Measurements from ENCODE around the gene DOCK9. TPM values are rescaled to one million over a fixed set of nuclear protein-coding genes. Genes with fewer than 3 reads are reported as not detected.

Gene DOCK9
- polyA plus RNA-seq, 1 donor (not counting 4 experiments of a cell fraction or from before 2014, with no cell fraction given), result 110 TPM

DNA sequence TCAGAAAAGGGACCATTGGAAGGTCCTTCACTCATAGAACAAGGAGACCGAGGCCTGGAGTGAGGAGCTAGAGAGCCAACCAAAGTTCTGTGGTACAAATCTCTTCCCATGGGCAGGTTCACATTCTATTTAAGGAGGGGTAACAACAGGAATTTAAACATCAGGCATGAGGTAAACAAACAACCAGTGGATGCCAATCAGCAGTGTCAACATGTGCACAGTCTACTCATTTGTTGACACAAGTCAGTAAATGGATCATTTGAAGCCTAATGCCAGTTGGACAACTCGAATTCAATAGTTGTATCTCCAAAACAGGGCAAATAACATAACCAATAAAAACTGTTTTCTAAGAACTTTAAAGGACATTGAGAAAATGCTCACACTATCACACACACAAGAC is 6.3 kb upstream of the DOCK9 start:
- no peak for FAIRE-seq
- Histone ChIP-seq H2AFZ (ENCODE audit: control insufficient read depth, low read length) (no peak overlapping the region), H3K9ac (ENCODE audit: control insufficient read depth, extremely low read depth, insufficient read depth, low read length) (no peak overlapping the region), H3K9me1 (ENCODE audit: control insufficient read depth, extremely low read depth, insufficient read depth, low read length) (no peaks in the 10 kb centered on the region), H3K4me2 (ENCODE audit: control insufficient read depth, extremely low read depth, insufficient read depth, low read depth, low read length) (no peak overlapping the region), H3K36me3 (ENCODE audit: control insufficient read depth in 2 of 2, extremely low read depth in 1 of 2, insufficient read depth in 2 of 2, low read length in 2 of 2) (no peaks in the 10 kb centered on the region), H3K4me1 (ENCODE audit: control insufficient read depth, extremely low read depth, insufficient read depth, low read length) (peaks cover 12% of the 10 kb centered on the region), H3K4me3 (ENCODE audit: control insufficient read depth in 2 of 3, extremely low read depth in 1 of 3, insufficient read depth in 2 of 3, low read depth in 1 of 3, low read length in 3 of 3) (no peak overlapping the region), H3K27me3 (ENCODE audit: control insufficient read depth, extremely low read depth, insufficient read depth, low read length) (no peaks in the 10 kb centered on the region), H4K20me1 (ENCODE audit: control insufficient read depth, extremely low read depth, insufficient read depth, low read length) (no peaks in the 10 kb centered on the region), H3K27ac (ENCODE audit: control insufficient read depth, insufficient read depth, low read length) (no peak overlapping the region), H3K9me3 (ENCODE audit: control insufficient read depth, low read depth, low read length) (no peaks in the 10 kb centered on the region), H3K79me2 (ENCODE audit: control insufficient read depth, insufficient read depth, low read length) (peaks cover 28% of the 10 kb centered on the region)
- TF ChIP-seq CTCF (optimal IDR thresholded peaks at IDR 0.05 in 1 of 3, IDR thresholded peaks at IDR 0.05 in 1 of 3, conservative IDR thresholded peaks at IDR 0.05 in 1 of 3; ENCODE audit: extremely low read depth in 1 of 3, insufficient read depth in 2 of 3, low read length in 3 of 3) (no peak), EZH2 (IDR thresholded peaks at IDR 0.05; ENCODE audit: low read length) (no peak)
- dilution Hi-C loops (cut with MboI; ENCODE audit: extremely low pct_ligation_motif_present, low sequenced_read_pairs), result no loop called here
- no peak for DNase-seq (ENCODE audit: low read depth, low spot score)

GRCh38 chr13:98983182-98983581 is 5.3 kb upstream of the DOCK9 start:
- Histone ChIP-seq H4K20me1 (ENCODE audit: control insufficient read depth, extremely low read depth, insufficient read depth, low read length) (no peaks in the 10 kb centered on the region), H3K36me3 (ENCODE audit: control insufficient read depth in 2 of 2, extremely low read depth in 1 of 2, insufficient read depth in 2 of 2, low read length in 2 of 2) (no peaks in the 10 kb centered on the region), H3K9me3 (ENCODE audit: control insufficient read depth, low read depth, low read length) (no peaks in the 10 kb centered on the region), H3K9me1 (ENCODE audit: control insufficient read depth, extremely low read depth, insufficient read depth, low read length) (no peaks in the 10 kb centered on the region), H3K4me2 (ENCODE audit: control insufficient read depth, extremely low read depth, insufficient read depth, low read depth, low read length) (no peak overlapping the region), H3K79me2 (ENCODE audit: control insufficient read depth, insufficient read depth, low read length) (peaks cover 23% of the 10 kb centered on the region), H3K9ac (ENCODE audit: control insufficient read depth, extremely low read depth, insufficient read depth, low read length) (no peak overlapping the region), H2AFZ (ENCODE audit: control insufficient read depth, low read length) (no peak overlapping the region), H3K27me3 (ENCODE audit: control insufficient read depth, extremely low read depth, insufficient read depth, low read length) (no peaks in the 10 kb centered on the region), H3K4me3 (ENCODE audit: control insufficient read depth in 2 of 3, extremely low read depth in 1 of 3, insufficient read depth in 2 of 3, low read depth in 1 of 3, low read length in 3 of 3) (no peak overlapping the region), H3K4me1 (ENCODE audit: control insufficient read depth, extremely low read depth, insufficient read depth, low read length) (peaks cover 15% of the 10 kb centered on the region), H3K27ac (ENCODE audit: control insufficient read depth, insufficient read depth, low read length) (no peak overlapping the region)
- DNase-seq (ENCODE audit: low read depth, low spot score) (no peak), FAIRE-seq (no peak)
- dilution Hi-C loops (cut with MboI; ENCODE audit: extremely low pct_ligation_motif_present, low sequenced_read_pairs), result no loop called here
- TF ChIP-seq EZH2 (IDR thresholded peaks at IDR 0.05; ENCODE audit: low read length), result no peak
- no peak for TF ChIP-seq CTCF (optimal IDR thresholded peaks at IDR 0.05 in 1 of 3, IDR thresholded peaks at IDR 0.05 in 1 of 3, conservative IDR thresholded peaks at IDR 0.05 in 1 of 3; ENCODE audit: extremely low read depth in 1 of 3, insufficient read depth in 2 of 3, low read length in 3 of 3)

Data from keratinocyte (primary cell).